ENCODE data around the gene ORAI3. TPM values are rescaled to one million over a fixed set of nuclear protein-coding genes. Genes with fewer than 3 reads are reported as not detected.
A peak's percentile ranks its signal among the peaks of the same experiment; 100 is the strongest.

ORAI3 gene
- total RNA-seq, 1 experiment from 2014 or later, result 10.8 TPM

DNA sequence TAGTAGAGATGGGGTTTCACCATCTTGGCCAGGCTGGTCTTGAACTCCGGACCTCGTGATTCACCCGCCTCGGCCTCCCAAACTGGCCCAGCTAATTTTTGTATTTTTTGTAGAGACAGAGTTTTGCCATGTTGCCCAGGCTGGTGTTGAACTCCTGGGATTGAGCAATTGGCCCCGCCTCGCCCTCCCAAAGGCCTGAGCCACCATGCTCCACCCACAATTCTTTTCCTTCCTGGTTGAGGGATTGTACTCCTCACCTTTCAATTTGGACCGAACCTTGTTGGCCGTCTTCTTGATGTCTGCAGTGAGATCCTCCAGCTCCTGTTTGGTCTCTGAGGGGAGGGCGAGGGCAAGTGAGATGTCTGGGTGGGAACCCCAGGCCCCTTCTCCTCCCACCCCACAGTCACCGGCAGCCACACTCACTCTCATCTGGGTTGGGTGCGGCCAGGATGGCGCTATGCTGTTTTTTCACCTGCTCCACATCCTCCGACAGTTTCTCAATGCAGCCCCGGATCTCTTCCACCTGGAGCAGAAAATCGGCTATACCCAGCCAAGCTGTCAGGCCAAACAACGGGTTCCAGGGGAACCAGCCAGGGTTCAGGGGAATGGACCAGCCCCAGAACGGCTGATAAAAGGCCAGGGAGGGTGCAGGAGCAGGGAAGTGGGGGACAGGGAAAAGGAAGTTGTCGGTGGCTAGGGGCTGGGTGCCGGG, 52.0 kb downstream of the ORAI3 start:
- no peak for TF ChIP-seq NFATC4 (CRISPR knock-in tag; IDR thresholded peaks at IDR 0.05)
- no peak for TF ChIP-seq GRHL2 (CRISPR knock-in tag; IDR thresholded peaks at IDR 0.05; ENCODE audit: insufficient replicate concordance, severe bottlenecking)
- no peak for TF ChIP-seq TEAD1 (CRISPR knock-in tag; IDR thresholded peaks at IDR 0.05)
- TF ChIP-seq, protein P1, sequence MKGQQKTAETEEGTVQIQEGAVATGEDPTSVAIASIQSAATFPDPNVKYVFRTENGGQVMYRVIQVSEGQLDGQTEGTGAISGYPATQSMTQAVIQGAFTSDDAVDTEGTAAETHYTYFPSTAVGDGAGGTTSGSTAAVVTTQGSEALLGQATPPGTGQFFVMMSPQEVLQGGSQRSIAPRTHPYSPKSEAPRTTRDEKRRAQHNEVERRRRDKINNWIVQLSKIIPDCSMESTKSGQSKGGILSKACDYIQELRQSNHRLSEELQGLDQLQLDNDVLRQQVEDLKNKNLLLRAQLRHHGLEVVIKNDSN (CRISPR knock-in tag; IDR thresholded peaks at IDR 0.05), result no peak
- TF ChIP-seq, protein P2, sequence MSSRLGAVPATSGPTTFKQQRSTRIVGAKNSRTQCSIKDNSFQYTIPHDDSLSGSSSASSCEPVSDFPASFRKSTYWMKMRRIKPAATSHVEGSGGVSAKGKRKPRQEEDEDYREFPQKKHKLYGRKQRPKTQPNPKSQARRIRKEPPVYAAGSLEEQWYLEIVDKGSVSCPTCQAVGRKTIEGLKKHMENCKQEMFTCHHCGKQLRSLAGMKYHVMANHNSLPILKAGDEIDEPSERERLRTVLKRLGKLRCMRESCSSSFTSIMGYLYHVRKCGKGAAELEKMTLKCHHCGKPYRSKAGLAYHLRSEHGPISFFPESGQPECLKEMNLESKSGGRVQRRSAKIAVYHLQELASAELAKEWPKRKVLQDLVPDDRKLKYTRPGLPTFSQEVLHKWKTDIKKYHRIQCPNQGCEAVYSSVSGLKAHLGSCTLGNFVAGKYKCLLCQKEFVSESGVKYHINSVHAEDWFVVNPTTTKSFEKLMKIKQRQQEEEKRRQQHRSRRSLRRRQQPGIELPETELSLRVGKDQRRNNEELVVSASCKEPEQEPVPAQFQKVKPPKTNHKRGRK (CRISPR knock-in tag; IDR thresholded peaks at IDR 0.05; ENCODE audit: borderline replicate concordance), result no peak
- TF ChIP-seq, protein P3, sequence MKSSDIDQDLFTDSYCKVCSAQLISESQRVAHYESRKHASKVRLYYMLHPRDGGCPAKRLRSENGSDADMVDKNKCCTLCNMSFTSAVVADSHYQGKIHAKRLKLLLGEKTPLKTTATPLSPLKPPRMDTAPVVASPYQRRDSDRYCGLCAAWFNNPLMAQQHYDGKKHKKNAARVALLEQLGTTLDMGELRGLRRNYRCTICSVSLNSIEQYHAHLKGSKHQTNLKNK (CRISPR knock-in tag; IDR thresholded peaks at IDR 0.05), result no peak
- TF ChIP-seq ESRRA (CRISPR knock-in tag; IDR thresholded peaks at IDR 0.05; ENCODE audit: borderline replicate concordance), result no peak
- H3K36me3 Mint-ChIP-seq, result no peaks in the 10 kb centered on the region
- POLR2A ChIA-PET, result no interaction called here
- CTCF ChIA-PET, result interaction anchor here (8.2 kb wide), 1 partner anchor 15 kb away, joined by 79 read pairs; the partner anchor contains the start of gene HSD3B7
- DNase-seq (ENCODE audit: low spot score), result no peak
- peaks cover 7% of the 10 kb centered on the region; the same call in 1 of the 2 replicates for H3K27me3 Mint-ChIP-seq (ENCODE audit: low read depth)
- H3K27ac Mint-ChIP-seq, result no peak overlapping the region
- ATAC-seq, result no peak
- H3K9me3 Mint-ChIP-seq, result no peaks in the 10 kb centered on the region
- H3K4me1 Mint-ChIP-seq, result peaks cover 16% of the 10 kb centered on the region
- no peak overlapping the region for H3K4me3 Mint-ChIP-seq

DNA sequence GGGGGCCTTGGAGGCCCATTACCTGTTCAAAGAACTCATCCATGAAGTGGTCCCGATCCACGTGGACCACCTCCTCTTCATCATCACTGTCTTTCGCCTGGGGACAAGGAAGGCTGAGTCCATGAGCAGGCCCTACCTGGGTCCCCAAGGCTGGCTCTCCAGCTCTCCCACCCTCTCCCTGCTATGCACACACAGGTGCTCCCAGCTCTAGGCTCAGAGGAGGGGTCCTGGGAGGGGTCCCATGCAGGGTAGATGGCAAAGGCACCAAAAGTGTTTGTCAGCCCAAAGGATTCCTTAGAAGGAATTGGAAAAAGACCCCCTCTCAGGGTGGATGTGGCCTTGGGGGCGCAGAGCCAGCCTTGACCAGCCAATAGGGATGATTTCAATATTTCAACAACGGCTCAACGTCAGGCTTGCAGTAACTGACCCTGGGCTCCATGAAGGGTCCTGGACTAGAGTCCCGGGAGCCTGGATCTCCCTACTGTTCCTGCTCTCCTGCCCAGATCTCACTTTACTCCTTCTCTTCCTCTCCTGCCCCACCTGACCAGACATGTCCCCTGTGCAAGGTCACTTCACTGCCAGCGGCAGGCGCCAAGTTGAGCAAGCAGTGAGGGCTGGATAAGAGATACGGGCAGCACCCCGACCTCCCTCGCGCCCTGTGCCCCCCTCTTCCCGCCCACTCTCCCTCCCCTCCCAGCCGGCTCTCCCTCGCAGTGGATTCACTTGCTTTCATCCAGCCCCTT, 52.8 kb downstream of the ORAI3 start:
- CTCF ChIA-PET, result interaction anchor here (0.9 to 2.6 kb wide), 2 partner anchors 17 to 140 kb away, joined by 3 to 12 read pairs; partner anchors contain the start of gene HSD3B7
- no peak for DNase-seq (ENCODE audit: low spot score)
- POLR2A ChIA-PET, result no interaction called here
- Mint-ChIP-seq H3K27ac (peak overlapping the region; percentile 76; the same call in 1 of the 2 replicates), H3K27me3 (ENCODE audit: low read depth) (peaks cover 7% of the 10 kb centered on the region; the same call in 1 of the 2 replicates), H3K36me3 (no peaks in the 10 kb centered on the region), H3K4me1 (peaks cover 11% of the 10 kb centered on the region), H3K9me3 (no peaks in the 10 kb centered on the region), H3K4me3 (no peak overlapping the region)
- TF ChIP-seq RELA (CRISPR knock-in tag; IDR thresholded peaks at IDR 0.05; ENCODE audit: borderline replicate concordance) (no peak), TEAD1 (CRISPR knock-in tag; IDR thresholded peaks at IDR 0.05) (no peak), ZNF219 (CRISPR knock-in tag; IDR thresholded peaks at IDR 0.05; ENCODE audit: borderline replicate concordance) (no peak), SOX15 (CRISPR knock-in tag; IDR thresholded peaks at IDR 0.05) (no peak), NFE2L1 (CRISPR knock-in tag; IDR thresholded peaks at IDR 0.05) (no peak), ZNF263 (CRISPR knock-in tag; IDR thresholded peaks at IDR 0.05; ENCODE audit: low read depth) (no peak)
- TF ChIP-seq, protein P4, sequence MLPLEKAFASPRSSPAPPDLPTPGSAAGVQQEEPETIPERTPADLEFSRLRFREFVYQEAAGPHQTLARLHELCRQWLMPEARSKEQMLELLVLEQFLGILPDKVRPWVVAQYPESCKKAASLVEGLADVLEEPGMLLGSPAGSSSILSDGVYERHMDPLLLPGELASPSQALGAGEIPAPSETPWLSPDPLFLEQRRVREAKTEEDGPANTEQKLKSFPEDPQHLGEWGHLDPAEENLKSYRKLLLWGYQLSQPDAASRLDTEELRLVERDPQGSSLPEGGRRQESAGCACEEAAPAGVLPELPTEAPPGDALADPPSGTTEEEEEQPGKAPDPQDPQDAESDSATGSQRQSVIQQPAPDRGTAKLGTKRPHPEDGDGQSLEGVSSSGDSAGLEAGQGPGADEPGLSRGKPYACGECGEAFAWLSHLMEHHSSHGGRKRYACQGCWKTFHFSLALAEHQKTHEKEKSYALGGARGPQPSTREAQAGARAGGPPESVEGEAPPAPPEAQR (CRISPR knock-in tag; IDR thresholded peaks at IDR 0.05), result no peak
- TF ChIP-seq, protein P1 (CRISPR knock-in tag; IDR thresholded peaks at IDR 0.05), result no peak
- TF ChIP-seq, protein P3 (CRISPR knock-in tag; IDR thresholded peaks at IDR 0.05), result no peak
- TF ChIP-seq, protein P5, sequence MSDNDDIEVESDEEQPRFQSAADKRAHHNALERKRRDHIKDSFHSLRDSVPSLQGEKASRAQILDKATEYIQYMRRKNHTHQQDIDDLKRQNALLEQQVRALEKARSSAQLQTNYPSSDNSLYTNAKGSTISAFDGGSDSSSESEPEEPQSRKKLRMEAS (CRISPR knock-in tag; IDR thresholded peaks at IDR 0.05), result no peak
- TF ChIP-seq, protein P6, sequence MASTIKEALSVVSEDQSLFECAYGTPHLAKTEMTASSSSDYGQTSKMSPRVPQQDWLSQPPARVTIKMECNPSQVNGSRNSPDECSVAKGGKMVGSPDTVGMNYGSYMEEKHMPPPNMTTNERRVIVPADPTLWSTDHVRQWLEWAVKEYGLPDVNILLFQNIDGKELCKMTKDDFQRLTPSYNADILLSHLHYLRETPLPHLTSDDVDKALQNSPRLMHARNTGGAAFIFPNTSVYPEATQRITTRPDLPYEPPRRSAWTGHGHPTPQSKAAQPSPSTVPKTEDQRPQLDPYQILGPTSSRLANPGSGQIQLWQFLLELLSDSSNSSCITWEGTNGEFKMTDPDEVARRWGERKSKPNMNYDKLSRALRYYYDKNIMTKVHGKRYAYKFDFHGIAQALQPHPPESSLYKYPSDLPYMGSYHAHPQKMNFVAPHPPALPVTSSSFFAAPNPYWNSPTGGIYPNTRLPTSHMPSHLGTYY (CRISPR knock-in tag; IDR thresholded peaks at IDR 0.05), result no peak
- TF ChIP-seq, protein P7, sequence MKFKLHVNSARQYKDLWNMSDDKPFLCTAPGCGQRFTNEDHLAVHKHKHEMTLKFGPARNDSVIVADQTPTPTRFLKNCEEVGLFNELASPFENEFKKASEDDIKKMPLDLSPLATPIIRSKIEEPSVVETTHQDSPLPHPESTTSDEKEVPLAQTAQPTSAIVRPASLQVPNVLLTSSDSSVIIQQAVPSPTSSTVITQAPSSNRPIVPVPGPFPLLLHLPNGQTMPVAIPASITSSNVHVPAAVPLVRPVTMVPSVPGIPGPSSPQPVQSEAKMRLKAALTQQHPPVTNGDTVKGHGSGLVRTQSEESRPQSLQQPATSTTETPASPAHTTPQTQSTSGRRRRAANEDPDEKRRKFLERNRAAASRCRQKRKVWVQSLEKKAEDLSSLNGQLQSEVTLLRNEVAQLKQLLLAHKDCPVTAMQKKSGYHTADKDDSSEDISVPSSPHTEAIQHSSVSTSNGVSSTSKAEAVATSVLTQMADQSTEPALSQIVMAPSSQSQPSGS (CRISPR knock-in tag; IDR thresholded peaks at IDR 0.05; ENCODE audit: borderline replicate concordance, low read depth), result no peak
- ATAC-seq, result no peak

Measured in WTC11 (cell line).